Kidney epithelial cell (primary cell): ENCODE measurements around the gene ACTL6B. TPM values are rescaled to one million over a fixed set of nuclear protein-coding genes. Genes with fewer than 3 reads are reported as not detected.

ENCODE experiments used
- DNase-seq: peaks from one replicate; pipeline ENCODE4 v3.0.0-alpha.2; 2010; ENCODE audit warnings: low read depth
- H3K27me3 ChIP-seq: 2 replicates; pipeline ENCODE4 v1.6.0; 2011; ENCODE audit warnings: low read length; ENCODE audit not compliant: control insufficient read depth, insufficient read depth
- H3K36me3 ChIP-seq: 2 replicates; pipeline ENCODE4 v1.5.1; 2011; ENCODE audit warnings: low read length; ENCODE audit not compliant: control insufficient read depth, insufficient read depth
- H3K4me3 ChIP-seq: 2 replicates; pipeline ENCODE4 v1.5.1; 2011; ENCODE audit warnings: low read depth, mild to moderate bottlenecking, control low read depth, low read length
- CTCF ChIP-seq: IDR thresholded peaks from 2 replicates; pipeline ENCODE4 v1.5.1; 2011; ENCODE audit warnings: mild to moderate bottlenecking, moderate library complexity, low read length, control low read depth, inconsistent platforms; ENCODE audit not compliant: insufficient read depth, poor library complexity, severe bottlenecking
- total RNA-seq: library from RNA; depleted of rRNA; stranded (reverse); fragments of >200 nt; gene quantifications from 2 replicates; pipeline ENCODE4 v1.2.3, GENCODE V29; 2015

Gene ACTL6B
- total RNA-seq, 1 donor from 2014 or later = not detected

- TF ChIP-seq CTCF = no peak
- no peaks in the 10 kb centered on the region for H3K36me3 ChIP-seq
- H3K27me3 ChIP-seq = no peaks in the 10 kb centered on the region
- no peak for DNase-seq
- H3K4me3 ChIP-seq = peak overlapping the region; percentile 77
Observed at GRCh38 chr7:100693312-100694097, 37.3 kb upstream of the ACTL6B start.

GRCh38 chr7:100692578-100692961, 36.3 kb upstream of the ACTL6B start:
- Histone ChIP-seq H3K36me3 (peaks cover 1% of the 10 kb centered on the region), H3K27me3 (no peaks in the 10 kb centered on the region), H3K4me3 (peak overlapping the region; percentile 77)
- no peak for TF ChIP-seq CTCF
- no peak for DNase-seq

GRCh38 chr7:100691676-100692577, 35.7 kb upstream of the ACTL6B start:
- peak; percentile 92 for TF ChIP-seq CTCF
- Histone ChIP-seq H3K27me3 (no peaks in the 10 kb centered on the region), H3K36me3 (peaks cover 1% of the 10 kb centered on the region), H3K4me3 (no peak overlapping the region)
- DNase-seq = no peak

- H3K4me3 ChIP-seq = no peak overlapping the region
- no peak for TF ChIP-seq CTCF
- H3K36me3 ChIP-seq = peaks cover 1% of the 10 kb centered on the region
- H3K27me3 ChIP-seq = no peaks in the 10 kb centered on the region
- DNase-seq = no peak
Observed at GRCh38 chr7:100689230-100690135, 33.2 kb upstream of the ACTL6B start.

GRCh38 chr7:100688326-100688860, 32.1 kb upstream of the ACTL6B start:
- peaks cover 1% of the 10 kb centered on the region for H3K36me3 ChIP-seq
- DNase-seq = no peak
- no peaks in the 10 kb centered on the region for H3K27me3 ChIP-seq
- no peak overlapping the region for H3K4me3 ChIP-seq
- no peak for TF ChIP-seq CTCF
